Stimulated activated naive CD8-positive, alpha-beta T cell treated with anti-CD3 and anti-CD28 coated beads, Interleukin-15, Interleukin-2, amounts not matched to agents 100 ng/mL and 50 ng/mL, for 24 hours (primary cell): Measurements from ENCODE around the gene CD4.

Experiments
- H3K27ac Mint-ChIP-seq: one replicate; pipeline ENCODE4 v1.8.0; 2021; ENCODE audit warnings: mild to moderate bottlenecking, mixed read lengths
- H3K27me3 Mint-ChIP-seq: one replicate; pipeline ENCODE4 v1.8.0; 2021; ENCODE audit warnings: mixed read lengths
- H3K36me3 Mint-ChIP-seq: one replicate; pipeline ENCODE4 v1.8.0; 2021; ENCODE audit warnings: low read depth, mixed read lengths
- H3K4me1 Mint-ChIP-seq: one replicate; pipeline ENCODE4 v1.8.0; 2021; ENCODE audit warnings: low read depth, mixed read lengths
- H3K4me3 Mint-ChIP-seq: one replicate; pipeline ENCODE4 v1.8.0; 2021; ENCODE audit warnings: mild to moderate bottlenecking, mixed read lengths
- H3K9me3 Mint-ChIP-seq: one replicate; pipeline ENCODE4 v1.8.0; 2021; ENCODE audit warnings: mixed read lengths

CD4 gene

GRCh38 chr12:6779708-6780432, 9.5 kb upstream of the CD4 start:
- H3K4me3 Mint-ChIP-seq, result peak overlapping the region; percentile 77

DNA sequence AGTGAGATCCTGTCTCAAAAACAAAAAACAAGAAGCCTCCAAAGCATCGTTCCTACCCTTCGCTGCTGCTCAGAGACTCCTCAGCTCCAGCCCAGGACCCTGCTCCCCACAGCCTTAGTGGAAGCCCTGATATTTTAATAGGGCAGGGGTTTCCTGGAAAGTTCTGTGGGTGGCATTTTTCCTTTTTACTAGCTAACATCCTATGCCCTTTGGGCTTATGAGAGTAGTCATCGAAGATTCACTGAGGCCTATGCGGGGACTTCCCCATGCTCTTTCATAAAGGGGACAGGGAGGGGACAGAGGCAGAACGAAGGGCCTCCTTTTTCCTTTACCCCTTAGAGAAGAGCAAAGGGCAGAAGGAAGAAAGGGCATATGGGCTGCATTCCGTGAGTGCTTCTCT, 8.8 kb upstream of the CD4 start:
- Mint-ChIP-seq H3K27me3 (peaks cover 6% of the 10 kb centered on the region), H3K27ac (peak overlapping the region; percentile 91), H3K4me3 (peak overlapping the region; percentile 68), H3K36me3 (peaks cover 33% of the 10 kb centered on the region), H3K4me1 (peaks cover 97% of the 10 kb centered on the region), H3K9me3 (no peaks in the 10 kb centered on the region)

More at GRCh38 chr12:6779708-6780432, 9.5 kb upstream of the CD4 start:
- peaks cover 6% of the 10 kb centered on the region for H3K27me3 Mint-ChIP-seq
- H3K36me3 Mint-ChIP-seq, result peaks cover 40% of the 10 kb centered on the region
- H3K27ac Mint-ChIP-seq, result peak overlapping the region; percentile 91
- peaks cover 98% of the 10 kb centered on the region for H3K4me1 Mint-ChIP-seq
- H3K9me3 Mint-ChIP-seq, result no peaks in the 10 kb centered on the region

DNA sequence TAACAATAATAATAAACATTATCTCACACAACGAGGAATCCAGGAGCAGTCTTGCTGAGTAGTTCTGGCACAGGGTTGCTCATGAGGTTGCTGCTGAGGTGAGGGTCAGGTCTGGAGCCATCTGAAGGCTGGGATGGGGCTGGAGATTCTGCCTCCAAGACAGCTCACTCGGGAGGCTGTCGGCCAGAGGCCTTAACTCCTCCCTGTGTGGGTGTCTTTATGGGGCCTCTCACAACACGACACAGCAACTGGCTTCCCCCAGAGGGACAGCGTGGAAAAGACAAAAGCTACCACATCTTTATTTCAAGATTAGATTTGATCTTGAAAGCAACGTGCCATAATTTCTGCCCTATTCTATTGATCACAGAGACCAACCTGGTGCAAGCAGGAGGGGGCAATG, 7.2 kb upstream of the CD4 start:
- Mint-ChIP-seq H3K4me1 (peaks cover 94% of the 10 kb centered on the region), H3K4me3 (peak overlapping the region; percentile 40), H3K27ac (peak overlapping the region; percentile 21), H3K27me3 (no peaks in the 10 kb centered on the region), H3K9me3 (no peaks in the 10 kb centered on the region), H3K36me3 (peaks cover 17% of the 10 kb centered on the region)

DNA sequence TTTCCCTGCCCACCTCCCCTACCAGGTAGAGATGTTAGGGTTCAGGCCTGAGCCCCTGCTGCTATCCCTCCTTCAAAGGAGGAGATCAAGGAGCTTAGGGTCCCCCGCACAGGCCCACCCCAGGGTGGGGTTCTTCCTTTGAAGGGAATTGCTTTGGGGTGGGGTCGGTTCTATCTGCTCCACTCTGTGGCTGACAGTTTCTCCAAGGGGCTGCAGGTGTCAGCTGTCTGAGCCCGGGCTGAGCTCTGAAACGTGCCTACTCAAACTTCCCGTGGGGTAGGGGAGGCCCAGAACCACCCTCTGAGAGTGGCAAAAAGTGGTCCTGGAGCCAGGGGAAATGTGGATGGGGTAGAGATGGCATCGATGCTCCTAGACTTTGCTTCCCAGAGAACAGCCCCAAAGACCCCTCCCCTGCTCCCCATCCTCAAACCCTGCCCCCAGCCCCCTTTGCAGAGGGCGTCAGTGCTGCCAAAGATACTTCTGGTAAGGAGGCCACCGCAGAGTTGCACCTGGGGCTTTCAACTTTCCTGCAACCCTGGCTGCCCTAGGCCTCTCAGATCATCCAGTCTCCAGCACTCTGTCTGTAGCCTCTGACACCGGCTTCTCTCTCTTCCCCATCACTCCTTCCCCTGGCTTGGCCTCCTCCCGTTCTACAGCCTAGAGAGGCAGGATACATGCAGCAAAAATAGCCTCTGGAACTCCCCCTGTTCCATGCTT, 6.3 kb upstream of the CD4 start:
- Mint-ChIP-seq H3K27me3 (no peaks in the 10 kb centered on the region), H3K27ac (peak overlapping the region; percentile 72), H3K9me3 (no peaks in the 10 kb centered on the region), H3K4me3 (peak overlapping the region; percentile 40), H3K36me3 (peaks cover 8% of the 10 kb centered on the region), H3K4me1 (peaks cover 88% of the 10 kb centered on the region)

DNA sequence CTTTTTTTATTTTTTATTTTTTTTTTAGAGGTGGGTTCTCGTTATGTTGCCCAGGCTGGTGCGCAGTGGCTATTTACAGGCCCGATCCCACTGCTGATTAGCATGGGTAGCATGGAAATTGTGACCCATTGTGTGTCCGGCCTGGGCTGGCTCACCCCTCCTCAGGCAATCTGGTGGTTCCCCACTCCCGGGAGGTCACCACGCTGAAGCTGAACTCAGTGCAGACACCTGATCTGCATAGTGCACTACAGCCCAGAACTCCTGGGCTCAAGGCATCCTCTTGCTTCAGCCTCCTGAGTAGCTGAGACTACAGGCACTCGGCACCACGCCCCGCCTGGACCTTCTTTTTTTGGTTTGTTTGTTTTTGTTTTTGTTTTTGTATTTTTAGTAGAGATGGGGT, 5.5 kb upstream of the CD4 start:
- Mint-ChIP-seq H3K36me3 (peaks cover under 1% of the 10 kb centered on the region), H3K4me1 (peaks cover 88% of the 10 kb centered on the region), H3K27me3 (peaks cover 3% of the 10 kb centered on the region), H3K4me3 (no peak overlapping the region), H3K27ac (peak overlapping the region; percentile 72), H3K9me3 (no peaks in the 10 kb centered on the region)

GRCh38 chr12:6784296-6784695, 5.0 kb upstream of the CD4 start:
- H3K4me3 Mint-ChIP-seq, result no peak overlapping the region
- H3K9me3 Mint-ChIP-seq, result no peaks in the 10 kb centered on the region
- no peak overlapping the region for H3K27ac Mint-ChIP-seq
- no peaks in the 10 kb centered on the region for H3K36me3 Mint-ChIP-seq
- H3K4me1 Mint-ChIP-seq, result peaks cover 88% of the 10 kb centered on the region
- H3K27me3 Mint-ChIP-seq, result peaks cover 3% of the 10 kb centered on the region

DNA sequence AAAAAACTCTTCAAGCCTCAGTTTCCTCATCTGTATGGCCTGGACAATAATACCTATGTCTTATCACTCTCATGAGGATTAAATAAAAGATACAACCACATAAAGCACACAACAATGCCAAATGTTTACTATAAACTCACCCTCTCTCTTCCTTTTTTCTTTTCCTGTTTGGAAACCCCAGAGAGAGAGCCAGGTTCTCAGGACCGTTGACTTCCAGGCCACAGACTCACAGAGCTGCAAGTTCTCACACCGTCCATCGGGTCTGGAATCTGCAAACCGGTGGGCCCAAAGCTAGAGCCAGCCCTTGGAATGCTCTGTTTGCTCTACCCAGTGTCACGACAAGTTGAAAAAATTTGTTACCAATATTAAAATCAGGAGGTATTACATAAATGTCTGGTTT, 4.6 kb upstream of the CD4 start:
- no peaks in the 10 kb centered on the region for H3K9me3 Mint-ChIP-seq
- H3K27ac Mint-ChIP-seq, result no peak overlapping the region
- H3K4me1 Mint-ChIP-seq, result peaks cover 88% of the 10 kb centered on the region
- H3K27me3 Mint-ChIP-seq, result peaks cover 3% of the 10 kb centered on the region
- no peaks in the 10 kb centered on the region for H3K36me3 Mint-ChIP-seq
- no peak overlapping the region for H3K4me3 Mint-ChIP-seq

- Mint-ChIP-seq H3K4me3 (peak overlapping the region; percentile 37), H3K9me3 (no peaks in the 10 kb centered on the region), H3K27me3 (peaks cover 6% of the 10 kb centered on the region), H3K36me3 (no peaks in the 10 kb centered on the region), H3K4me1 (peaks cover 78% of the 10 kb centered on the region), H3K27ac (peak overlapping the region; percentile 37)
Measured at GRCh38 chr12:6786416-6787094, 2.8 kb upstream of the CD4 start.

DNA sequence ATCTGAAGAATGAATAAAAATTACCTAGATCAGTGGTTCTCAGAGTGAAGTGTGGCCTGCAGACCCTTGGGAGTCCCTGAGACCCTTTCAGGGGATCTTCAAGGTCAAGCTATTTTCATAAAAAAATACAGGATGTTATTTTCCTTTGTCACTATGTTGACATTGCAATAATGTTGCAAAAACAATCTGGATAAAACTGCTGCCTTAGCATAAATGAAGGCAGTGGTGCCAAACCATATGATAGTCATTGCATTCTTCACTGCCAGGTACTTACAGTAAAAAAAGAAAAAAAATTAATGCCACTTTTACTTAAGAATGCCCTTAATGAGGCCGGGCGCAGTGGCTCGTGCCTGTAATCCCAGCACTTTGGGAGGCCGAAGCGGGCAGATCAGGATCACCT, 2.0 kb upstream of the CD4 start:
- H3K27me3 Mint-ChIP-seq, result peaks cover 6% of the 10 kb centered on the region
- peak overlapping the region; percentile 37 for H3K27ac Mint-ChIP-seq
- H3K9me3 Mint-ChIP-seq, result no peaks in the 10 kb centered on the region
- peaks cover 78% of the 10 kb centered on the region for H3K4me1 Mint-ChIP-seq
- no peaks in the 10 kb centered on the region for H3K36me3 Mint-ChIP-seq
- no peak overlapping the region for H3K4me3 Mint-ChIP-seq

DNA sequence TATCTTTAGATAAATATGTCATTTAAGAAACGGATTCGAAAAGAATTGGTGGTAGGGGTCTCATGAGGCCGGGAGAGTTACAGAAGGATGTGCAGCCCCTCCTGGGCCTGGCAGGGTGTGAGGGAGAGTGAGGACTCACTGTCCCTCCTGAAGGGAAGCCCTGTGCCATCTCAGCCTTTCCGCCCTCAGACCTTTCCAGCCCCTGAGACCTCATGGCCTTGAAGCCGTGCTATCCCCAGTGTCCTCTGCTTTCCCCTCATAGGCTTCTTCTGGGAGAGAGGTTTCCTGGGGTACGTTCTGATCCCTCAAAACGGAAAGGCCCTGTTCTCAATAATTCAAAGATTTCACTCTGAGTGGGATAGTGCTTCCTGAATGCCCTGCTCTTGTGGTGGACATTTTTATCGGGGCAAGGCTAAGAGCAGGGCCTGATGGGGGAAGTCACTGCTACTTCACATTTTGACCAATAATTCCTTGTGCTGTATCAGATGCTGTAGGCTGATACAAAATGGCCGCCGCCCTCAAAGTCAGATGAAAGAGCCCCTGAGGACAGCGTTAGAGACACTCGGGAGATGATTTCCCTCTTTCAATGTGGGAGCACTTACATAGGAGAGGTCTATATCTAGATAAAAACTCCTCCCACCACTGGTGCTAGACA, 1.3 kb downstream of the CD4 start:
- H3K4me3 Mint-ChIP-seq, result peak overlapping the region; percentile 49

GRCh38 chr12:6791931-6792520, 2.7 kb downstream of the CD4 start:
- peaks cover 49% of the 10 kb centered on the region for H3K4me1 Mint-ChIP-seq
- H3K36me3 Mint-ChIP-seq, result no peaks in the 10 kb centered on the region
- peaks cover 14% of the 10 kb centered on the region for H3K27me3 Mint-ChIP-seq
- no peaks in the 10 kb centered on the region for H3K9me3 Mint-ChIP-seq
- H3K4me3 Mint-ChIP-seq, result peak overlapping the region; percentile 74
- H3K27ac Mint-ChIP-seq, result peak overlapping the region; percentile 76

More for the DNA sequence above, 1.3 kb downstream of the CD4 start:
- no peaks in the 10 kb centered on the region for H3K36me3 Mint-ChIP-seq
- H3K27me3 Mint-ChIP-seq, result peaks cover 14% of the 10 kb centered on the region
- peaks cover 61% of the 10 kb centered on the region for H3K4me1 Mint-ChIP-seq
- H3K27ac Mint-ChIP-seq, result no peak overlapping the region
- H3K9me3 Mint-ChIP-seq, result no peaks in the 10 kb centered on the region

DNA sequence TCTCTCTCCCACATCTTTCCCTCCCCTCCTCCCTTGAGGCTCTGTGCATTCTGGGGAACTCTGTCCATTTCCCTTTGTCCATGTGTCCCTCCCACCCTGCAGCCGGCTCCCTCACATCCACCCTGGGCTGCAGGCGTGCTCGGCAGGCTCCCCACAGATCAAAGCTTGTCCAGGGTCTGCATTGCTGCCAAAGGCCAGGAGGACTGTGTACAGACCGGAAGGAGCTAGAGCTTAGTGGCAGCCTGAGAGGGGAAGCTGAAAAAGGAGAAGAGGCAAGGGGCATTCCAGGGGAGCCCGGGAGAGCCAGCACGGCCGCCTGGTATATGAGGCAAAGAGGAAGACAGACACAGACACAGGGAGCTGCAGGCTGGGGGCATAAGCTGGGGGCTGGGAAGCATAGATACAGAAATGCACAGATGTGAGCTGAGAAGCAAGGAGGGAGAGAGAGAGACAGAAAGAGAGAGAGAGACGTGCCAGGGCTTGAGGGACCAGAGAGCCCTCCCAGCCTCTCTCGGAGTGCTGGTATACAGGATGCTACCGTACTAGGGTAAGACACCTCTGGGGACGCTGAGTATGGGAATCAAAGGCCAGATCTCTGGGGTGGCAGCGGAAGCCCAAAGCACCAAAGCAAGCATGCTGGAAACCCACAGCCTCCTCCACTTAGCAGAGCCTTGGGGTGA, 3.3 kb downstream of the CD4 start:
- peaks cover 45% of the 10 kb centered on the region for H3K4me1 Mint-ChIP-seq

GRCh38 chr12:6795088-6795487, 5.8 kb downstream of the CD4 start:
- H3K27me3 Mint-ChIP-seq, result peaks cover 11% of the 10 kb centered on the region
- peaks cover 26% of the 10 kb centered on the region for H3K4me1 Mint-ChIP-seq
- no peaks in the 10 kb centered on the region for H3K36me3 Mint-ChIP-seq
- H3K27ac Mint-ChIP-seq, result no peak overlapping the region
- H3K4me3 Mint-ChIP-seq, result no peak overlapping the region
- no peaks in the 10 kb centered on the region for H3K9me3 Mint-ChIP-seq

More for the DNA sequence above, 3.3 kb downstream of the CD4 start:
- H3K27ac Mint-ChIP-seq, result peak overlapping the region; percentile 51
- peak overlapping the region; percentile 74 for H3K4me3 Mint-ChIP-seq
- H3K36me3 Mint-ChIP-seq, result no peaks in the 10 kb centered on the region
- no peaks in the 10 kb centered on the region for H3K9me3 Mint-ChIP-seq
- H3K27me3 Mint-ChIP-seq, result peaks cover 14% of the 10 kb centered on the region

DNA sequence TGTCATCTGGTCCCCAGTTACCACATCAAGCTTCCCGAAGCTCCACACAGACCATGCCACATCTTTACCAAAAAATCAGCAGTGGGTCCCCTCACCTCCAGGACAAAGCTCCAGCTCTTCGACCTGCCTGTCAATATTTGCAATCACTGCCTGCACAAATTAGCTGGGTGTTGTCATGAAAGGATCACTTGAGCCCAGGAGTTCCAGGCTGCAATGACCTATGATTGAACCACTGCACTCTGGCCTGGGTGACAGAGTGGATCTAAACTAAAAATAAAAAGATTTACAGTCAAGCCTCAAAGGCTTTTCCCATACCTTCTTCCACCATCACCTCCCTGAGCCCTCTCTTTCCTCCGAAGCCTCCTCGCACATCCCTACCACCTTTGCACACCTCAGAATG, 7.2 kb downstream of the CD4 start:
- no peaks in the 10 kb centered on the region for H3K36me3 Mint-ChIP-seq
- H3K4me3 Mint-ChIP-seq, result no peak overlapping the region
- H3K4me1 Mint-ChIP-seq, result peaks cover 20% of the 10 kb centered on the region
- no peaks in the 10 kb centered on the region for H3K9me3 Mint-ChIP-seq
- peaks cover 8% of the 10 kb centered on the region for H3K27me3 Mint-ChIP-seq
- H3K27ac Mint-ChIP-seq, result no peak overlapping the region
